Measurements from ENCODE around the gene MAP4K4. TPM values are rescaled to one million over a fixed set of nuclear protein-coding genes. Genes with fewer than 3 reads are reported as not detected.
A peak's percentile ranks its signal among the peaks of the same experiment; 100 is the strongest.

MAP4K4 gene
- total and polyA plus RNA-seq, 2 of the 13 experiments (the other 11 are each of a cell fraction or from before 2014, with no cell fraction given): 105 to 264 TPM

DNA sequence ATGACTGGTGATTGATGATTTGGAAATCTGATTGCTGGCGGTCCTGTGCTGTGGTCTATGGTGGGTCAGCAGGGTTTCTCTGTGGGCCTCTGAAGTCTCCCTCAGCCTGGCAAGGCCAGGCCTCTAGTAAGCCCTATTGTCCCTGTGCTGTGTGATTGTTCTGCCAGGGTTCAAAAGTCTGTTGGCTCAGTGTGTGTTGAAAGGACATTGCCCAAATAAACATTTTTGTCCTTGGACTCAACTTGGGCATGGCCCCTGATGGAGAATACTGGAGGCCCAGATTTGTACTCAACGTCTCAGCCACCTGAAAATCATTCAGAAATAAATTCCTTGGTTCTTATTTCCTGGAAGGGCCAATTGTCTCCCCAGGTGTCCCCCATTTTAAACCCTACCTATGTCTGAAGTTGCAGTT lies 74.4 kb downstream of the MAP4K4 start (continued):
- TF ChIP-seq TBX2 (CRISPR knock-in tag; IDR thresholded peaks at IDR 0.05; ENCODE audit: borderline replicate concordance): peak; percentile 95
- peak; percentile 62; the same call in 1 of the 2 replicates for TF ChIP-seq DMAP1 (CRISPR knock-in tag; IDR thresholded peaks at IDR 0.05)
- no peak for TF ChIP-seq DBP (CRISPR knock-in tag; IDR thresholded peaks at IDR 0.05; ENCODE audit: not compliant biosample characterization)
- peak; percentile 52; the same call in 1 of the 2 replicates for TF ChIP-seq ELF4 (CRISPR knock-in tag; IDR thresholded peaks at IDR 0.05; ENCODE audit: borderline replicate concordance)
- TF ChIP-seq, protein P1, sequence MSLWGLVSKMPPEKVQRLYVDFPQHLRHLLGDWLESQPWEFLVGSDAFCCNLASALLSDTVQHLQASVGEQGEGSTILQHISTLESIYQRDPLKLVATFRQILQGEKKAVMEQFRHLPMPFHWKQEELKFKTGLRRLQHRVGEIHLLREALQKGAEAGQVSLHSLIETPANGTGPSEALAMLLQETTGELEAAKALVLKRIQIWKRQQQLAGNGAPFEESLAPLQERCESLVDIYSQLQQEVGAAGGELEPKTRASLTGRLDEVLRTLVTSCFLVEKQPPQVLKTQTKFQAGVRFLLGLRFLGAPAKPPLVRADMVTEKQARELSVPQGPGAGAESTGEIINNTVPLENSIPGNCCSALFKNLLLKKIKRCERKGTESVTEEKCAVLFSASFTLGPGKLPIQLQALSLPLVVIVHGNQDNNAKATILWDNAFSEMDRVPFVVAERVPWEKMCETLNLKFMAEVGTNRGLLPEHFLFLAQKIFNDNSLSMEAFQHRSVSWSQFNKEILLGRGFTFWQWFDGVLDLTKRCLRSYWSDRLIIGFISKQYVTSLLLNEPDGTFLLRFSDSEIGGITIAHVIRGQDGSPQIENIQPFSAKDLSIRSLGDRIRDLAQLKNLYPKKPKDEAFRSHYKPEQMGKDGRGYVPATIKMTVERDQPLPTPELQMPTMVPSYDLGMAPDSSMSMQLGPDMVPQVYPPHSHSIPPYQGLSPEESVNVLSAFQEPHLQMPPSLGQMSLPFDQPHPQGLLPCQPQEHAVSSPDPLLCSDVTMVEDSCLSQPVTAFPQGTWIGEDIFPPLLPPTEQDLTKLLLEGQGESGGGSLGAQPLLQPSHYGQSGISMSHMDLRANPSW (CRISPR knock-in tag; IDR thresholded peaks at IDR 0.05; ENCODE audit: borderline replicate concordance): peak; percentile 54; the same call in 1 of the 2 replicates
- peak; percentile 94 for TF ChIP-seq REPIN1 (CRISPR knock-in tag; IDR thresholded peaks at IDR 0.05; ENCODE audit: borderline replicate concordance, low read depth)
- no peak for TF ChIP-seq SETDB1 (CRISPR knock-in tag; IDR thresholded peaks at IDR 0.05; ENCODE audit: borderline replicate concordance)
- peak; percentile 55; the same call in 1 of the 2 replicates for TF ChIP-seq ZNF335 (CRISPR knock-in tag; IDR thresholded peaks at IDR 0.05)
- no peak for TF ChIP-seq HMGA1 (CRISPR knock-in tag; conservative IDR thresholded peaks at IDR 0.05)
- no peak for TF ChIP-seq HOXA9 (CRISPR knock-in tag; IDR thresholded peaks at IDR 0.05; ENCODE audit: borderline replicate concordance)
- TF ChIP-seq ZBTB26 (CRISPR knock-in tag; IDR thresholded peaks at IDR 0.05; ENCODE audit: borderline replicate concordance): 0 out of 2 replicates have a peak, but pooled peaks have one; percentile 25
- TF ChIP-seq ELF3 (CRISPR knock-in tag; IDR thresholded peaks at IDR 0.05): peak; percentile 80
- TF ChIP-seq IRF2 (CRISPR knock-in tag; IDR thresholded peaks at IDR 0.05): peak; percentile 77; the same call in 1 of the 2 replicates
- peak; percentile 83 for TF ChIP-seq TBL1XR1 (IDR thresholded peaks at IDR 0.05; ENCODE audit: borderline replicate concordance, low read length, partially characterized antibody)
- TF ChIP-seq ZNF501 (CRISPR knock-in tag; IDR thresholded peaks at IDR 0.05): peak; percentile 76
- no peak for TF ChIP-seq ZIK1 (CRISPR knock-in tag; IDR thresholded peaks at IDR 0.05; ENCODE audit: borderline replicate concordance, low read depth)
- no peak for TF ChIP-seq SOX6 (IDR thresholded peaks at IDR 0.05)
- TF ChIP-seq SOX6 (CRISPR knock-in tag; IDR thresholded peaks at IDR 0.05): peak; percentile 100
- TF ChIP-seq, protein P2, sequence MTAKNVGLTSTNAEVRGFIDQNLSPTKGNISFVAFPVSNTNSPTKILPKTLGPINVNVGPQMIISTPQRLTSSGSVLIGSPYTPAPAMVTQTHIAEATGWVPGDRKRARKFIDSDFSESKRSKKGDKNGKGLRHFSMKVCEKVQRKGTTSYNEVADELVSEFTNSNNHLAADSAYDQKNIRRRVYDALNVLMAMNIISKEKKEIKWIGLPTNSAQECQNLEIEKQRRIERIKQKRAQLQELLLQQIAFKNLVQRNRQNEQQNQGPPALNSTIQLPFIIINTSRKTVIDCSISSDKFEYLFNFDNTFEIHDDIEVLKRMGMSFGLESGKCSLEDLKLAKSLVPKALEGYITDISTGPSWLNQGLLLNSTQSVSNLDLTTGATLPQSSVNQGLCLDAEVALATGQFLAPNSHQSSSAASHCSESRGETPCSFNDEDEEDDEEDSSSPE (CRISPR knock-in tag; IDR thresholded peaks at IDR 0.05): no peak
- peak; percentile 70 for TF ChIP-seq ZNF574 (CRISPR knock-in tag; IDR thresholded peaks at IDR 0.05)
- no peak for TF ChIP-seq ZNF326 (CRISPR knock-in tag; IDR thresholded peaks at IDR 0.05; ENCODE audit: borderline replicate concordance)
